HL-60 (cell line): Measurements from ENCODE around the gene CDKL4.
"Not testable (repeated sequence)": the region's sequence is repeated elsewhere in the genome, so short reads cannot be mapped to it uniquely, and the experiment has no call there.

Source experiments
- DNase-seq, 2 experiments: peaks; one replicate each; pipeline ENCODE4 v3.0.0-alpha.2; 2010 to 2020; ENCODE audit warnings: low read depth in 1 of 2, low spot score in 1 of 2
- H3K27ac ChIP-seq: fragments of 250-450 bp; sonication (Bioruptor Pico); replicated peaks from 2 replicates; pipeline ENCODE4 v1.5.1; 2020; ENCODE audit warnings: mild to moderate bottlenecking, moderate library complexity
- H3K27me3 ChIP-seq: fragments of 250-450 bp; sonication (Bioruptor Pico); 2 replicates; pipeline ENCODE4 v1.5.1; 2021; ENCODE audit warnings: mild to moderate bottlenecking, moderate library complexity; ENCODE audit not compliant: insufficient read depth, poor library complexity, severe bottlenecking
- H3K4me3 ChIP-seq: replicated peaks from 2 replicates; pipeline ENCODE4 v1.5.1; 2011; ENCODE audit warnings: mild to moderate bottlenecking, control low read depth, low read length; ENCODE audit not compliant: insufficient read depth
- CTCF ChIP-seq: IDR thresholded peaks from one replicate; pipeline ENCODE4 v1.5.1; 2011; ENCODE audit warnings: low read length, control low read depth, inconsistent platforms; ENCODE audit not compliant: insufficient read depth
- GABPA ChIP-seq: IDR thresholded peaks from 2 replicates; pipeline ENCODE4 v1.6.1; 2012; ENCODE audit warnings: low read depth
- POLR2AphosphoS5 ChIP-seq: IDR thresholded peaks from 2 replicates; pipeline ENCODE4 v1.6.1; 2012; ENCODE audit warnings: low read depth
- SPI1 ChIP-seq: IDR thresholded peaks from 2 replicates; pipeline ENCODE4 v1.6.1; 2012; ENCODE audit warnings: low read depth, mild to moderate bottlenecking, borderline replicate concordance
- TF ChIP-seq, protein P1 (sequence below): IDR thresholded peaks from 2 replicates; pipeline ENCODE4 v1.6.1; 2012; ENCODE audit warnings: low read depth; ENCODE audit not compliant: insufficient replicate concordance

CDKL4 gene

GRCh38 chr2:39244963-39245625 is 1.3 kb upstream of the CDKL4 start:
- TF ChIP-seq POLR2AphosphoS5, result peak; percentile 92
- Histone ChIP-seq H3K27ac (peak overlapping the region; percentile 41), H3K4me3 (peak overlapping the region; percentile 45)
- peak in 1 of 2 experiments; percentile 73 for DNase-seq
- not testable (repeated sequence) for H3K27me3 ChIP-seq

- Histone ChIP-seq H3K27ac (peak overlapping the region; percentile 46), H3K4me3 (peak overlapping the region; percentile 44)
Measured at GRCh38 chr2:39244241-39244862, 582 bp upstream of the CDKL4 start.

GRCh38 chr2:39241588-39241987 is 2.2 kb downstream of the CDKL4 start:
- Histone ChIP-seq H3K4me3 (no peak overlapping the region), H3K27me3 (no peaks in the 10 kb centered on the region), H3K27ac (no peak overlapping the region)
- DNase-seq, result no peak
- TF ChIP-seq GABPA (no peak), POLR2AphosphoS5 (no peak)
- TF ChIP-seq, protein P1, sequence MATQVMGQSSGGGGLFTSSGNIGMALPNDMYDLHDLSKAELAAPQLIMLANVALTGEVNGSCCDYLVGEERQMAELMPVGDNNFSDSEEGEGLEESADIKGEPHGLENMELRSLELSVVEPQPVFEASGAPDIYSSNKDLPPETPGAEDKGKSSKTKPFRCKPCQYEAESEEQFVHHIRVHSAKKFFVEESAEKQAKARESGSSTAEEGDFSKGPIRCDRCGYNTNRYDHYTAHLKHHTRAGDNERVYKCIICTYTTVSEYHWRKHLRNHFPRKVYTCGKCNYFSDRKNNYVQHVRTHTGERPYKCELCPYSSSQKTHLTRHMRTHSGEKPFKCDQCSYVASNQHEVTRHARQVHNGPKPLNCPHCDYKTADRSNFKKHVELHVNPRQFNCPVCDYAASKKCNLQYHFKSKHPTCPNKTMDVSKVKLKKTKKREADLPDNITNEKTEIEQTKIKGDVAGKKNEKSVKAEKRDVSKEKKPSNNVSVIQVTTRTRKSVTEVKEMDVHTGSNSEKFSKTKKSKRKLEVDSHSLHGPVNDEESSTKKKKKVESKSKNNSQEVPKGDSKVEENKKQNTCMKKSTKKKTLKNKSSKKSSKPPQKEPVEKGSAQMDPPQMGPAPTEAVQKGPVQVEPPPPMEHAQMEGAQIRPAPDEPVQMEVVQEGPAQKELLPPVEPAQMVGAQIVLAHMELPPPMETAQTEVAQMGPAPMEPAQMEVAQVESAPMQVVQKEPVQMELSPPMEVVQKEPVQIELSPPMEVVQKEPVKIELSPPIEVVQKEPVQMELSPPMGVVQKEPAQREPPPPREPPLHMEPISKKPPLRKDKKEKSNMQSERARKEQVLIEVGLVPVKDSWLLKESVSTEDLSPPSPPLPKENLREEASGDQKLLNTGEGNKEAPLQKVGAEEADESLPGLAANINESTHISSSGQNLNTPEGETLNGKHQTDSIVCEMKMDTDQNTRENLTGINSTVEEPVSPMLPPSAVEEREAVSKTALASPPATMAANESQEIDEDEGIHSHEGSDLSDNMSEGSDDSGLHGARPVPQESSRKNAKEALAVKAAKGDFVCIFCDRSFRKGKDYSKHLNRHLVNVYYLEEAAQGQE, result no peak

More at GRCh38 chr2:39244241-39244862, 582 bp upstream of the CDKL4 start:
- H3K27me3 ChIP-seq, DNase-seq: not testable (repeated sequence)

DNA sequence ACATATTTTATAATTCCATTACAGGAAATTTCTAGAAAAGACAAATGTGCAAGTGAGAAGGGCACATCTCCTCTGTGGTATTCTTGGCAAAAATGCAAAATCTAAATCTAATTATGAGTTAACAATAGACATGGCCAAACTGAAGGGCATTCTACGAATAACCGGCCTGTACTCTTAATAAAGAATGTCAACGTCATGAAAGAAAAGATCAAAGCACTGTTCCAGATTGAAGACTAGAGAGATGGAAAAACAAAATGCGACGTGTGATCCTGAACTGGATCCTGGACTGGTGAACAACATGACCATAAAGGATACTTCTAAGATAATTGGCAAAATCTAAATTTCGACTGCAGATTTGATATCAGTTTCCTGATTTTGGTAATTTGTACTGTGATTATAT is 3.0 kb downstream of the CDKL4 start:
- Histone ChIP-seq H3K4me3 (no peak overlapping the region), H3K27ac (no peak overlapping the region), H3K27me3 (no peaks in the 10 kb centered on the region)
- no peak for DNase-seq
- TF ChIP-seq SPI1 (no peak), GABPA (no peak), POLR2AphosphoS5 (no peak), CTCF (no peak)
- TF ChIP-seq, protein P1, result no peak

- DNase-seq, result peak in 1 of 2 experiments; percentile 42
Measured at GRCh38 chr2:39234754-39235153, 9.0 kb downstream of the CDKL4 start.

More at GRCh38 chr2:39234754-39235153, 9.0 kb downstream of the CDKL4 start:
- no peak overlapping the region for H3K27ac ChIP-seq
- H3K27me3 ChIP-seq, result no peaks in the 10 kb centered on the region
- H3K4me3 ChIP-seq, result no peak overlapping the region
- TF ChIP-seq POLR2AphosphoS5 (no peak), SPI1 (no peak), GABPA (no peak), CTCF (no peak)
- TF ChIP-seq, protein P1, result no peak
